HCT116 (cell line): ENCODE data around the gene IGF2R. TPM values are rescaled to one million over a fixed set of nuclear protein-coding genes. Genes with fewer than 3 reads are reported as not detected.

Experiments
- ATAC-seq: fragments of 200-7000 bp; cut with Tn5 transposase; 2 replicates; pipeline ENCODE4 v1.9.1; 2020; ENCODE audit warnings: mild to moderate bottlenecking, moderate library complexity
- BruUV-seq: library from RNA; stranded (reverse); fragments of 400-500 nt; replicated peaks from 2 replicates; lab custom pipeline; 2021; lab: Mats Ljungman, UMichigan
- CTCF ChIA-PET: fragments of 300-600 bp; sonication (Branson Sonifier 250); formaldehyde crosslinking; loops from one replicate; lab custom pipeline; 2021; ENCODE audit warnings: antibody characterized with exemption; lab: Charles Lee
- POLR2A ChIA-PET: fragments of 300-600, 350-600 bp; sonication (Branson Sonifier 250); formaldehyde crosslinking; loops from one replicate; lab custom pipeline; 2021; ENCODE audit warnings: antibody characterized with exemption; lab: Charles Lee
- RAD21 ChIA-PET, 2 experiments: fragments of 300-600 bp; sonication (Branson Sonifier 250); formaldehyde crosslinking; loops; one replicate each; lab custom pipeline; 2023; ENCODE audit warnings: low total read pairs in 2 of 2; ENCODE audit not compliant: uncharacterized antibody in 2 of 2, unreplicated experiment in 2 of 2, low non-redundant PET in 1 of 2; lab: Charles Lee
- DNase-seq: peaks from one replicate; pipeline ENCODE4 v3.0.0-alpha.2; 2010; ENCODE audit warnings: low read depth, low spot score
- H2AFZ ChIP-seq: fragments of 200-600 bp; shearing (Covaris generic), sonication (generic); 2 replicates; pipeline ENCODE4 v1.6.1; 2017; ENCODE audit warnings: low read depth, mixed run types, mixed read lengths, antibody characterized with exemption, low read length; ENCODE audit not compliant: poor library complexity, severe bottlenecking
- H3K27ac ChIP-seq: 2 replicates; pipeline ENCODE4 v1.5.1; 2012; ENCODE audit warnings: low read depth, low read length
- H3K27me3 ChIP-seq: fragments of 200-600 bp; sonication (generic); 2 replicates; pipeline ENCODE4 v1.6.1; 2016; ENCODE audit warnings: mixed run types, low read length, mixed read lengths; ENCODE audit not compliant: insufficient read depth
- H3K36me3 ChIP-seq, 2 experiments: fragments of 200-500 bp in 1 of 2; fragments of 200-600 bp in 1 of 2; sonication (Bioruptor generic) in 1 of 2; sonication (generic) in 1 of 2; 2 replicates each; pipeline versions ENCODE4 v1.5.1 to v1.6.1; 2014 to 2016; ENCODE audit warnings: low read length in 2 of 2, inconsistent platforms in 1 of 2, mixed read lengths in 1 of 2, mixed run types in 1 of 2; ENCODE audit not compliant: insufficient read depth in 2 of 2, control insufficient read depth in 1 of 2
- H3K4me1 ChIP-seq, 2 experiments: fragments of 200-600 bp in 1 of 2; sonication (generic) in 1 of 2; 2 replicates each; pipeline versions ENCODE4 v1.5.1 to v1.6.1; 2012 to 2017; ENCODE audit warnings: low read length in 2 of 2, inconsistent platforms in 1 of 2, mild to moderate bottlenecking in 1 of 2, mixed read lengths in 1 of 2, mixed run types in 1 of 2, moderate library complexity in 1 of 2; ENCODE audit not compliant: insufficient read depth in 2 of 2, control insufficient read depth in 1 of 2
- H3K4me2 ChIP-seq: fragments of 200-600 bp; sonication (generic); 2 replicates; pipeline ENCODE4 v1.6.1; 2017; ENCODE audit warnings: mixed run types, low read length, mixed read lengths
- H3K4me3 ChIP-seq, 2 experiments: fragments of 200-600 bp in 1 of 2; sonication (generic) in 1 of 2; replicated peaks in 1 of 2; 2 replicates each; pipeline ENCODE4 v1.5.1; 2011 to 2016; ENCODE audit warnings: low read length in 2 of 2, control low read depth in 1 of 2, low read depth in 1 of 2, mild to moderate bottlenecking in 1 of 2, mixed read lengths in 1 of 2, mixed run types in 1 of 2
- H3K79me2 ChIP-seq: fragments of 200-600 bp; sonication (generic); 2 replicates; pipeline ENCODE4 v1.6.1; 2017; ENCODE audit warnings: mild to moderate bottlenecking, mixed run types, low read length, moderate library complexity, mixed read lengths; ENCODE audit not compliant: insufficient read depth
- H3K9ac ChIP-seq: fragments of 200-600 bp; sonication (generic); 2 replicates; pipeline ENCODE4 v1.6.1; 2016; ENCODE audit warnings: low read length, mixed read lengths
- H3K9me2 ChIP-seq: fragments of 200-600 bp; sonication (generic), shearing (Covaris generic); 2 replicates; pipeline ENCODE4 v1.6.1; 2017; ENCODE audit warnings: mixed run types, mild to moderate bottlenecking, moderate library complexity; ENCODE audit not compliant: insufficient read depth
- H3K9me3 ChIP-seq, 2 experiments: fragments of 200-500 bp in 1 of 2; fragments of 200-600 bp in 1 of 2; sonication (Bioruptor generic) in 1 of 2; sonication (generic) in 1 of 2; 2 replicates each; pipeline ENCODE4 v1.6.1; 2014 to 2017; ENCODE audit warnings: low read length in 2 of 2, mixed read lengths in 2 of 2, inconsistent platforms in 1 of 2, low read depth in 1 of 2, mild to moderate bottlenecking in 1 of 2, mixed run types in 1 of 2, moderate library complexity in 1 of 2; ENCODE audit not compliant: control insufficient read depth in 1 of 2, insufficient read depth in 1 of 2
- H4K20me1 ChIP-seq: fragments of 200-600 bp; sonication (generic), shearing (Covaris generic); 2 replicates; pipeline ENCODE4 v1.6.1; 2017; ENCODE audit warnings: mixed run types, mild to moderate bottlenecking, moderate library complexity; ENCODE audit not compliant: insufficient read depth
- SIN3A ChIP-seq: IDR thresholded peaks from 2 replicates; pipeline ENCODE4 v1.6.1; 2012; ENCODE audit warnings: low read depth
- intact Hi-C: fragments of 100-400 bp; cut with micrococcal nuclease; formaldehyde crosslinking; loops from 2 replicates; pipeline ENCODE4 v1.10.0; 2022
- total RNA-seq: library from RNA; stranded (reverse); gene quantifications from one replicate; pipeline ENCODE4 v1.2.1, GENCODE V29; 2021; ENCODE audit not compliant: unreplicated experiment
- TF ChIP-seq, protein P1 (sequence below): IDR thresholded peaks from 2 replicates; pipeline ENCODE4 v1.6.1; 2012; ENCODE audit warnings: low read depth
- TF ChIP-seq, protein P2 (sequence below): IDR thresholded peaks from 2 replicates; pipeline ENCODE4 v1.6.1; 2012
- TF ChIP-seq, protein P3 (sequence below), 3 experiments: fragments of 200-600 bp in 1 of 3; sonication (generic) in 1 of 3; IDR thresholded peaks in 2 of 3; conservative IDR thresholded peaks in 1 of 3; 2 replicates each; pipeline ENCODE4 v1.5.1; 2012 to 2017; ENCODE audit warnings: low read depth in 2 of 3, low read length in 2 of 3, antibody characterized with exemption in 1 of 3, borderline replicate concordance in 1 of 3, control low read depth in 1 of 3, mild to moderate bottlenecking in 1 of 3, mixed read lengths in 1 of 3, mixed run types in 1 of 3, moderate library complexity in 1 of 3; ENCODE audit not compliant: insufficient read depth in 1 of 3

Gene IGF2R
- total RNA-seq, 1 experiment from 2014 or later = 37.0 TPM

DNA sequence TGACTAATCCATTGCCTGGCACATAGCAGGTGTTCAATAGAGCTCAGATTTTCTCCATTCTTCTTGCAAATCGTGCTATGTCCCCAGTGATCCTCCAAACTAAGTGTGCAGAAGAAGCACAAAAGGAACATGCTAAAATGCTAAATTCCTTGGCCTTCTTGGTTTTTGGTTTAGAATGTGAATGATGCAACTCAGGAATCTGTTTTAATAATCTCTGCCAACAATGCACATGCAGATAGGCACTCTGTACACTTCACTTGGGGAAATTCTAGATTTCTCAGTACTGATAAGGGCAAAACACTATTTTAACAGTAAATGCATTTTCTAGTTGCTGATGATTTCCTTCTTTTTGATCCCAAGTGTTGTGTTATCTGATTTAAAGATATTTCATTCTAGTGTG, 188.0 kb downstream of the IGF2R start (continued):
- TF ChIP-seq, protein P1, sequence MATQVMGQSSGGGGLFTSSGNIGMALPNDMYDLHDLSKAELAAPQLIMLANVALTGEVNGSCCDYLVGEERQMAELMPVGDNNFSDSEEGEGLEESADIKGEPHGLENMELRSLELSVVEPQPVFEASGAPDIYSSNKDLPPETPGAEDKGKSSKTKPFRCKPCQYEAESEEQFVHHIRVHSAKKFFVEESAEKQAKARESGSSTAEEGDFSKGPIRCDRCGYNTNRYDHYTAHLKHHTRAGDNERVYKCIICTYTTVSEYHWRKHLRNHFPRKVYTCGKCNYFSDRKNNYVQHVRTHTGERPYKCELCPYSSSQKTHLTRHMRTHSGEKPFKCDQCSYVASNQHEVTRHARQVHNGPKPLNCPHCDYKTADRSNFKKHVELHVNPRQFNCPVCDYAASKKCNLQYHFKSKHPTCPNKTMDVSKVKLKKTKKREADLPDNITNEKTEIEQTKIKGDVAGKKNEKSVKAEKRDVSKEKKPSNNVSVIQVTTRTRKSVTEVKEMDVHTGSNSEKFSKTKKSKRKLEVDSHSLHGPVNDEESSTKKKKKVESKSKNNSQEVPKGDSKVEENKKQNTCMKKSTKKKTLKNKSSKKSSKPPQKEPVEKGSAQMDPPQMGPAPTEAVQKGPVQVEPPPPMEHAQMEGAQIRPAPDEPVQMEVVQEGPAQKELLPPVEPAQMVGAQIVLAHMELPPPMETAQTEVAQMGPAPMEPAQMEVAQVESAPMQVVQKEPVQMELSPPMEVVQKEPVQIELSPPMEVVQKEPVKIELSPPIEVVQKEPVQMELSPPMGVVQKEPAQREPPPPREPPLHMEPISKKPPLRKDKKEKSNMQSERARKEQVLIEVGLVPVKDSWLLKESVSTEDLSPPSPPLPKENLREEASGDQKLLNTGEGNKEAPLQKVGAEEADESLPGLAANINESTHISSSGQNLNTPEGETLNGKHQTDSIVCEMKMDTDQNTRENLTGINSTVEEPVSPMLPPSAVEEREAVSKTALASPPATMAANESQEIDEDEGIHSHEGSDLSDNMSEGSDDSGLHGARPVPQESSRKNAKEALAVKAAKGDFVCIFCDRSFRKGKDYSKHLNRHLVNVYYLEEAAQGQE = no peak
- no peak for TF ChIP-seq SIN3A

DNA sequence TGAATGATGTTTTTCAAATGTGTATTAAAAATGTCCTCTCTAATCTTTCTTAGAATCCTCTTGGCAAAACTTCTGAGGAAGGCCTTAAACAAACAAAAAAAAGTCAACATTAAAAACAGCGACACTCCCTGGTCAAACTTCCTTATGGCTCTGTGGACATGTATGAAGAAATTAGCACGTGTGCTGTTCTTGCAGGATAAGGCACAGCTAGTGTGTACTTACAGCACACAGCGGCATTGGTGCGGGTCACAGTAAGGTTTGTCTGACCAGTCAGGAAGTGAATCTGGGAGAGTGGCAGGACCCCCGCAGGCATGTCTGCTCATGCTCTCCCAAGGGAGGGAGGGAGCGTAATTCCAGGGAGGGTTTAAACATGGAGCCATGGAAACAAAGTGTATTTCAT, 191.6 kb downstream of the IGF2R start:
- POLR2A ChIA-PET = no interaction called here
- no peak overlapping the region for H3K4me2 ChIP-seq
- no peak overlapping the region for H3K4me3 ChIP-seq
- BruUV-seq = no TSS peak
- H4K20me1 ChIP-seq = no peaks in the 10 kb centered on the region
- TF ChIP-seq, protein P2, sequence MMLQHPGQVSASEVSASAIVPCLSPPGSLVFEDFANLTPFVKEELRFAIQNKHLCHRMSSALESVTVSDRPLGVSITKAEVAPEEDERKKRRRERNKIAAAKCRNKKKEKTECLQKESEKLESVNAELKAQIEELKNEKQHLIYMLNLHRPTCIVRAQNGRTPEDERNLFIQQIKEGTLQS = no peak
- TF ChIP-seq, protein P3, sequence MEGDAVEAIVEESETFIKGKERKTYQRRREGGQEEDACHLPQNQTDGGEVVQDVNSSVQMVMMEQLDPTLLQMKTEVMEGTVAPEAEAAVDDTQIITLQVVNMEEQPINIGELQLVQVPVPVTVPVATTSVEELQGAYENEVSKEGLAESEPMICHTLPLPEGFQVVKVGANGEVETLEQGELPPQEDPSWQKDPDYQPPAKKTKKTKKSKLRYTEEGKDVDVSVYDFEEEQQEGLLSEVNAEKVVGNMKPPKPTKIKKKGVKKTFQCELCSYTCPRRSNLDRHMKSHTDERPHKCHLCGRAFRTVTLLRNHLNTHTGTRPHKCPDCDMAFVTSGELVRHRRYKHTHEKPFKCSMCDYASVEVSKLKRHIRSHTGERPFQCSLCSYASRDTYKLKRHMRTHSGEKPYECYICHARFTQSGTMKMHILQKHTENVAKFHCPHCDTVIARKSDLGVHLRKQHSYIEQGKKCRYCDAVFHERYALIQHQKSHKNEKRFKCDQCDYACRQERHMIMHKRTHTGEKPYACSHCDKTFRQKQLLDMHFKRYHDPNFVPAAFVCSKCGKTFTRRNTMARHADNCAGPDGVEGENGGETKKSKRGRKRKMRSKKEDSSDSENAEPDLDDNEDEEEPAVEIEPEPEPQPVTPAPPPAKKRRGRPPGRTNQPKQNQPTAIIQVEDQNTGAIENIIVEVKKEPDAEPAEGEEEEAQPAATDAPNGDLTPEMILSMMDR (IDR thresholded peaks at IDR 0.05 in 2 of 3, conservative IDR thresholded peaks at IDR 0.05 in 1 of 3; ENCODE audit: borderline replicate concordance in 1 of 3, insufficient read depth in 1 of 3, low read depth in 2 of 3, low read length in 2 of 3) = peak in 2 of 3 experiments; percentile 16 to 17; a peak in 2 of 6 replicates
- H3K79me2 ChIP-seq = no peaks in the 10 kb centered on the region
- peak; percentile 42; the same call in 1 of the 2 replicates for ATAC-seq
- no peaks in the 10 kb centered on the region for H3K9me3 ChIP-seq
- intact Hi-C loops = no loop called here
- no peak overlapping the region for H3K27ac ChIP-seq
- no peaks in the 10 kb centered on the region for H3K36me3 ChIP-seq
- RAD21 ChIA-PET = no interaction called here
- no peak overlapping the region for H2AFZ ChIP-seq
- DNase-seq = no peak
- no peaks in the 10 kb centered on the region; the same call in 1 of the 2 replicates for H3K27me3 ChIP-seq
- CTCF ChIA-PET = no interaction called here
- no peak overlapping the region for H3K9ac ChIP-seq
- no peaks in the 10 kb centered on the region for H3K4me1 ChIP-seq
- H3K9me2 ChIP-seq = no peaks in the 10 kb centered on the region

Other genes with a start within 250 kb of the IGF2R start
- gene WTAP, start 241.6 kb upstream of the IGF2R start, total RNA-seq = 88.6 TPM
- 41.6 TPM for gene ACAT2, start 207.0 kb upstream of the IGF2R start, total RNA-seq
- 447 TPM for gene TCP1, start 179.5 kb upstream of the IGF2R start, total RNA-seq
- 106 TPM for gene MRPL18, start 178.6 kb upstream of the IGF2R start, total RNA-seq
- 0.37 TPM for gene PNLDC1, start 168.8 kb upstream of the IGF2R start, total RNA-seq
- not detected for gene MAS1, start 78.1 kb upstream of the IGF2R start, total RNA-seq
- 0.86 TPM for gene SLC22A1, start 152.7 kb downstream of the IGF2R start, total RNA-seq